ENCODE measurements around the gene ARHGAP19. TPM values are rescaled to one million over a fixed set of nuclear protein-coding genes. Genes with fewer than 3 reads are reported as not detected.

The ARHGAP19 gene
- total and polyA plus RNA-seq, 2 donors (not counting 3 experiments of a cell fraction or from before 2014, with no cell fraction given): 6.8 to 20.0 TPM

GRCh38 chr10:97192952-97193435 lies 99.4 kb downstream of the ARHGAP19 start:
- Histone ChIP-seq H3K4me2 (ENCODE audit: insufficient read depth, low read length) (no peak overlapping the region), H3K9me3 (replicated peaks; ENCODE audit: control insufficient read depth, insufficient read depth, low read length) (no peaks in the 10 kb centered on the region), H3K4me3 (replicated peaks in 1 of 3; ENCODE audit: insufficient read depth in 1 of 3, low read depth in 1 of 3, low read length in 3 of 3) (no peak overlapping the region), H3K79me2 (ENCODE audit: control insufficient read depth, insufficient read depth, low read length) (no peaks in the 10 kb centered on the region), H3K9ac (replicated peaks; ENCODE audit: extremely low read depth, insufficient read depth, low read length) (no peak overlapping the region), H4K20me1 (replicated peaks; ENCODE audit: control insufficient read depth, extremely low read depth, insufficient read depth, low read length) (no peaks in the 10 kb centered on the region), H3K27ac (ENCODE audit: insufficient read depth, low read depth, low read length) (no peak overlapping the region), H3K36me3 (ENCODE audit: control insufficient read depth in 2 of 2, extremely low read depth in 1 of 2, insufficient read depth in 2 of 2, low read length in 2 of 2) (no peaks in the 10 kb centered on the region), H3K9me1 (replicated peaks; ENCODE audit: control insufficient read depth, extremely low read depth, insufficient read depth, low read length) (no peaks in the 10 kb centered on the region), H3K4me1 (ENCODE audit: control insufficient read depth, extremely low read depth, insufficient read depth, low read length) (no peaks in the 10 kb centered on the region), H3K27me3 (ENCODE audit: control insufficient read depth in 2 of 2, insufficient read depth in 2 of 2, low read length in 2 of 2) (peaks cover 22 to 32% of the 10 kb centered on the region in 2 experiments), H2AFZ (ENCODE audit: low read depth, low read length) (no peak overlapping the region)
- DNase-seq (ENCODE audit: low read depth, low spot score): no peak
- intact Hi-C loops (cut with micrococcal nuclease) (loop anchor here (5.0 kb wide), 1 partner anchor 671 kb away; no protein-coding TSS in a partner anchor), dilution Hi-C loops (cut with MboI; ENCODE audit: extremely low pct_ligation_motif_present, low sequenced_read_pairs) (no loop called here)
- ChIA-PET CTCF (interaction anchor here (1.0 to 6.5 kb wide), 4 partner anchors 10 to 120 kb away, joined by 3 to 59 read pairs (median 4); no protein-coding TSS in a partner anchor), POLR2A (no interaction called here)
- TF ChIP-seq EZH2 (IDR thresholded peaks at IDR 0.05; ENCODE audit: borderline replicate concordance, low read depth, low read length, severe bottlenecking): no peak
- no peak for TF ChIP-seq GATA2 (IDR thresholded peaks at IDR 0.05; ENCODE audit: insufficient read depth, insufficient read length, low read depth, low read length)
- TF ChIP-seq POLR2AphosphoS5 (IDR thresholded peaks at IDR 0.05; ENCODE audit: insufficient read depth, low read depth, low read length): no peak
- TF ChIP-seq POLR2A (IDR thresholded peaks at IDR 0.05; ENCODE audit: low read depth, low read length): no peak
- no peak for TF ChIP-seq MYC (IDR thresholded peaks at IDR 0.05; ENCODE audit: low read depth, low read length)
- TF ChIP-seq MAX (IDR thresholded peaks at IDR 0.05; ENCODE audit: insufficient read depth, insufficient read length): no peak
- TF ChIP-seq, protein P1, sequence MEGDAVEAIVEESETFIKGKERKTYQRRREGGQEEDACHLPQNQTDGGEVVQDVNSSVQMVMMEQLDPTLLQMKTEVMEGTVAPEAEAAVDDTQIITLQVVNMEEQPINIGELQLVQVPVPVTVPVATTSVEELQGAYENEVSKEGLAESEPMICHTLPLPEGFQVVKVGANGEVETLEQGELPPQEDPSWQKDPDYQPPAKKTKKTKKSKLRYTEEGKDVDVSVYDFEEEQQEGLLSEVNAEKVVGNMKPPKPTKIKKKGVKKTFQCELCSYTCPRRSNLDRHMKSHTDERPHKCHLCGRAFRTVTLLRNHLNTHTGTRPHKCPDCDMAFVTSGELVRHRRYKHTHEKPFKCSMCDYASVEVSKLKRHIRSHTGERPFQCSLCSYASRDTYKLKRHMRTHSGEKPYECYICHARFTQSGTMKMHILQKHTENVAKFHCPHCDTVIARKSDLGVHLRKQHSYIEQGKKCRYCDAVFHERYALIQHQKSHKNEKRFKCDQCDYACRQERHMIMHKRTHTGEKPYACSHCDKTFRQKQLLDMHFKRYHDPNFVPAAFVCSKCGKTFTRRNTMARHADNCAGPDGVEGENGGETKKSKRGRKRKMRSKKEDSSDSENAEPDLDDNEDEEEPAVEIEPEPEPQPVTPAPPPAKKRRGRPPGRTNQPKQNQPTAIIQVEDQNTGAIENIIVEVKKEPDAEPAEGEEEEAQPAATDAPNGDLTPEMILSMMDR (IDR thresholded peaks at IDR 0.05; ENCODE audit: extremely low read depth in 1 of 2, insufficient read depth in 1 of 2, low read depth in 1 of 2, low read length in 2 of 2): no peak
- no TSS peak for BruUV-seq (replicated peaks)
- FAIRE-seq: no peak

All from endothelial cell of umbilical vein (primary cell).